Right atrium auricular region (tissue), 2 donors: ENCODE data around the gene SLC16A7. TPM values are rescaled to one million over a fixed set of nuclear protein-coding genes. Genes with fewer than 3 reads are reported as not detected.

Source experiments
- DNase-seq: peaks from one replicate; pipeline ENCODE4 v3.0.0-alpha.2; 2019; ENCODE audit warnings: low spot score
- H3K27ac ChIP-seq, 2 donors: fragments of 200-600 bp; sonication (generic); 1 replicate in 1 of 2; 2 replicates in 1 of 2; pipeline ENCODE4 v1.5.1; 2016 to 2019
- H3K27me3 ChIP-seq, 2 donors: fragments of 200-600 bp; sonication (generic); one replicate each; pipeline versions ENCODE4 v1.5.1 to v1.6.0; 2017 to 2019
- H3K36me3 ChIP-seq: fragments of 200-600 bp; sonication (generic); one replicate; pipeline ENCODE4 v1.5.1; 2016
- H3K4me1 ChIP-seq, 2 donors: fragments of 200-600 bp; sonication (generic); one replicate each; pipeline versions ENCODE4 v1.5.1 to v1.6.0; 2017 to 2019
- H3K4me3 ChIP-seq, 2 donors: fragments of 200-600 bp; sonication (generic); 1 replicate in 1 of 2; 2 replicates in 1 of 2; pipeline ENCODE4 v1.5.1; 2017 to 2019; ENCODE audit warnings: mild to moderate bottlenecking in 1 of 2, moderate library complexity in 1 of 2
- H3K9me3 ChIP-seq, 2 donors: fragments of 200-600 bp; sonication (generic); one replicate each; pipeline ENCODE4 v1.5.1; 2019
- total RNA-seq, 2 donors: library from RNA; depleted of rRNA; stranded (reverse); fragments of >200 nt; gene quantifications; one replicate each; pipeline ENCODE4 v1.1.0, GENCODE V29; 2016
- TF ChIP-seq, protein P1 (sequence below), 2 donors: fragments of 200-600 bp; sonication (generic); IDR thresholded peaks; one replicate each; pipeline ENCODE4 v1.5.1; 2019; ENCODE audit warnings: antibody characterized with exemption in 2 of 2

SLC16A7 gene
- total RNA-seq, 2 donors from 2014 or later = 61.0 to 139 TPM

DNA sequence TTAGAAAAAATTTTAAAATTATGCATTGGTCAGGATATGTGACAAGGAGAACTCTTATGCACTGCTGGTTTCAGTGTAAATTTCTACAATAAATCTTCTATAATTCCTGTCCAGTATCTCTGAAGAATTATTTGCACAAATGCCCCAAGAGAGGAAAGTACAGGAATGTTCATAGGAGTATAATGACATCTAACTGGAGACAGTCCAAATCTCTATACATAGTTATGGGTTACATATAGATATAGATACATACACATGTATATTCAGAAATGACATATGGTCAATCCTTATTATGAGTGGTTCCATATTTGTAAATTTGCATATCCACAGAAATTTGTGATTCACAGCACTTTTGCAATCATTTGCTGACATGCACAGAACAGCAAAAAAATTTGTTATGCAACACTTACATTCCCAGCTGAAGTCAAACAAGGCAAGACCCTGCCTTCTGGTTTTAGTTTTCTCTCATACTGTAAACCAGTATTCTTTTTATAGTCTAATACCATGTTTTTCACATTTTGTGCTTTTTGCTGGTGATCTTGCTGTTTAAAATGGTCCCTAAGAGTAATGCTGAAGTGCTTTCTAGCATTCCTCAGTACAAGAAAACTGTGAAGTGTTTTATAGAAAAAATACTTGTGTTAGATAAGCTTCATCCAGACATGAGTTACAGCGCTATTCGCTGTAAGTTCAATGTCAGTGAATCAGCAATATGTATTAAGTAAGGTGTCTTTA, 103.8 kb downstream of the SLC16A7 start:
- peaks cover 0 to 7% of the 10 kb centered on the region in 2 donors for H3K4me1 ChIP-seq
- H3K4me3 ChIP-seq = no peak overlapping the region
- TF ChIP-seq, protein P1, sequence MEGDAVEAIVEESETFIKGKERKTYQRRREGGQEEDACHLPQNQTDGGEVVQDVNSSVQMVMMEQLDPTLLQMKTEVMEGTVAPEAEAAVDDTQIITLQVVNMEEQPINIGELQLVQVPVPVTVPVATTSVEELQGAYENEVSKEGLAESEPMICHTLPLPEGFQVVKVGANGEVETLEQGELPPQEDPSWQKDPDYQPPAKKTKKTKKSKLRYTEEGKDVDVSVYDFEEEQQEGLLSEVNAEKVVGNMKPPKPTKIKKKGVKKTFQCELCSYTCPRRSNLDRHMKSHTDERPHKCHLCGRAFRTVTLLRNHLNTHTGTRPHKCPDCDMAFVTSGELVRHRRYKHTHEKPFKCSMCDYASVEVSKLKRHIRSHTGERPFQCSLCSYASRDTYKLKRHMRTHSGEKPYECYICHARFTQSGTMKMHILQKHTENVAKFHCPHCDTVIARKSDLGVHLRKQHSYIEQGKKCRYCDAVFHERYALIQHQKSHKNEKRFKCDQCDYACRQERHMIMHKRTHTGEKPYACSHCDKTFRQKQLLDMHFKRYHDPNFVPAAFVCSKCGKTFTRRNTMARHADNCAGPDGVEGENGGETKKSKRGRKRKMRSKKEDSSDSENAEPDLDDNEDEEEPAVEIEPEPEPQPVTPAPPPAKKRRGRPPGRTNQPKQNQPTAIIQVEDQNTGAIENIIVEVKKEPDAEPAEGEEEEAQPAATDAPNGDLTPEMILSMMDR (IDR thresholded peaks at IDR 0.05) = no peak
- DNase-seq = no peak
- H3K27ac ChIP-seq = no peak overlapping the region
- H3K27me3 ChIP-seq = no peaks in the 10 kb centered on the region
- H3K9me3 ChIP-seq = no peaks in the 10 kb centered on the region
- no peaks in the 10 kb centered on the region for H3K36me3 ChIP-seq

GRCh38 chr12:59700153-59700450, 104.3 kb downstream of the SLC16A7 start:
- no peaks in the 10 kb centered on the region for H3K9me3 ChIP-seq
- no peak for DNase-seq
- H3K4me3 ChIP-seq = no peak overlapping the region
- peaks cover 0 to 7% of the 10 kb centered on the region in 2 donors for H3K4me1 ChIP-seq
- no peak overlapping the region for H3K27ac ChIP-seq
- TF ChIP-seq, protein P1 (IDR thresholded peaks at IDR 0.05) = no peak
- H3K27me3 ChIP-seq = no peaks in the 10 kb centered on the region
- H3K36me3 ChIP-seq = no peaks in the 10 kb centered on the region

DNA sequence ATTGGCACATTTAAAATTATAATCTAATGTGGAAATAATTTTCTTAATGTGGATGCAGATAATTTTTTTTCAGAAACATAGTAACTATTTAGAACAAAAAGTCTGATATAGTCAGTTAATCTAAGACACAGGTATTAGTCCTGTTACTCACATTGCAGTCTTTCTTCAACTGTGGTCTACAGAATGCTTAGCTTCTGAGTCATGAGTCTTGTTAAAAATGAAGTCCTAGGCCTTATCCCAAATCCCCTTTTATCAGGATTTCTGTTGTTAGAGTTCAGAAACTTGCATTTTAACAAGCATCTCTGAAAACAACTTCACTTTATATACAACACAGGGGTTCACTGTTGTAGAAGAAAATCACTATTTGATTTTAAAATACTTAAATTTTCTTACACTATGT, 112.2 kb downstream of the SLC16A7 start:
- Histone ChIP-seq H3K9me3 (no peaks in the 10 kb centered on the region), H3K4me3 (no peak overlapping the region), H3K27me3 (no peaks in the 10 kb centered on the region), H3K27ac (no peak overlapping the region), H3K36me3 (no peaks in the 10 kb centered on the region), H3K4me1 (peaks cover 0 to 11% of the 10 kb centered on the region in 2 donors)
- TF ChIP-seq, protein P1 (IDR thresholded peaks at IDR 0.05) = no peak
- DNase-seq = no peak

GRCh38 chr12:59708484-59708883, 112.7 kb downstream of the SLC16A7 start:
- no peaks in the 10 kb centered on the region for H3K36me3 ChIP-seq
- no peak overlapping the region for H3K27ac ChIP-seq
- TF ChIP-seq, protein P1 (IDR thresholded peaks at IDR 0.05) = no peak
- H3K4me3 ChIP-seq = no peak overlapping the region
- H3K27me3 ChIP-seq = no peaks in the 10 kb centered on the region
- H3K9me3 ChIP-seq = no peaks in the 10 kb centered on the region
- H3K4me1 ChIP-seq = peaks cover 0 to 11% of the 10 kb centered on the region in 2 donors
- DNase-seq = no peak

- Histone ChIP-seq H3K4me1 (peaks cover 0 to 11% of the 10 kb centered on the region in 2 donors), H3K27me3 (no peaks in the 10 kb centered on the region), H3K36me3 (no peaks in the 10 kb centered on the region), H3K9me3 (no peaks in the 10 kb centered on the region), H3K27ac (no peak overlapping the region), H3K4me3 (no peak overlapping the region)
- DNase-seq = no peak
- TF ChIP-seq, protein P1 (IDR thresholded peaks at IDR 0.05) = no peak
Observed at GRCh38 chr12:59710004-59710628, 114.3 kb downstream of the SLC16A7 start.
